ENCODE measurements around the gene DYNC1LI2. TPM values are rescaled to one million over a fixed set of nuclear protein-coding genes. Genes with fewer than 3 reads are reported as not detected.

DYNC1LI2 gene
- total RNA-seq, 2 experiments from 2014 or later: 48.9 to 62.4 TPM

- intact Hi-C loops (cut with micrococcal nuclease; ENCODE audit: unreplicated experiment): no loop called here
- H3K27ac ChIP-seq (ENCODE audit: low read depth, low read length, poor library complexity, severe bottlenecking): no peak overlapping the region
- no peaks in the 10 kb centered on the region for H3K4me1 ChIP-seq (ENCODE audit: insufficient read depth, low read length, poor library complexity, severe bottlenecking)
- BruUV-seq (replicated peaks): no TSS peak
- ChIA-PET CTCF (ENCODE audit: unreplicated experiment) (no interaction called here), POLR2A (interaction anchor here (1.1 kb wide), 1 partner anchor 28 kb away, joined by 3 read pairs; no protein-coding TSS in a partner anchor)
- H3K9me2 ChIP-seq (ENCODE audit: insufficient read depth, low read length): no peaks in the 10 kb centered on the region
- H2AFZ ChIP-seq (ENCODE audit: low read length): no peak overlapping the region
- no peaks in the 10 kb centered on the region for H3K79me2 ChIP-seq (ENCODE audit: insufficient read depth, low read depth, low read length)
- no peak for TF ChIP-seq EZH2phosphoT487 (IDR thresholded peaks at IDR 0.05; ENCODE audit: borderline replicate concordance, low read depth, low read length)
- TF ChIP-seq, protein P1, sequence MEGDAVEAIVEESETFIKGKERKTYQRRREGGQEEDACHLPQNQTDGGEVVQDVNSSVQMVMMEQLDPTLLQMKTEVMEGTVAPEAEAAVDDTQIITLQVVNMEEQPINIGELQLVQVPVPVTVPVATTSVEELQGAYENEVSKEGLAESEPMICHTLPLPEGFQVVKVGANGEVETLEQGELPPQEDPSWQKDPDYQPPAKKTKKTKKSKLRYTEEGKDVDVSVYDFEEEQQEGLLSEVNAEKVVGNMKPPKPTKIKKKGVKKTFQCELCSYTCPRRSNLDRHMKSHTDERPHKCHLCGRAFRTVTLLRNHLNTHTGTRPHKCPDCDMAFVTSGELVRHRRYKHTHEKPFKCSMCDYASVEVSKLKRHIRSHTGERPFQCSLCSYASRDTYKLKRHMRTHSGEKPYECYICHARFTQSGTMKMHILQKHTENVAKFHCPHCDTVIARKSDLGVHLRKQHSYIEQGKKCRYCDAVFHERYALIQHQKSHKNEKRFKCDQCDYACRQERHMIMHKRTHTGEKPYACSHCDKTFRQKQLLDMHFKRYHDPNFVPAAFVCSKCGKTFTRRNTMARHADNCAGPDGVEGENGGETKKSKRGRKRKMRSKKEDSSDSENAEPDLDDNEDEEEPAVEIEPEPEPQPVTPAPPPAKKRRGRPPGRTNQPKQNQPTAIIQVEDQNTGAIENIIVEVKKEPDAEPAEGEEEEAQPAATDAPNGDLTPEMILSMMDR (conservative IDR thresholded peaks at IDR 0.05; ENCODE audit: low read length): no peak
- DNase-seq (ENCODE audit: low spot score): no peak
- no peak overlapping the region for H3K4me3 ChIP-seq (ENCODE audit: low read depth, low read length, poor library complexity, severe bottlenecking)
- no peak overlapping the region for H3K4me2 ChIP-seq (ENCODE audit: low read length)
- no peaks in the 10 kb centered on the region for H4K20me1 ChIP-seq (ENCODE audit: insufficient read depth, low read length)
- H3K36me3 ChIP-seq (ENCODE audit: insufficient read depth, low read length): no peaks in the 10 kb centered on the region
- no peaks in the 10 kb centered on the region for H3K9me3 ChIP-seq (ENCODE audit: low read length)
These were observed 60.2 kb downstream of the DYNC1LI2 start for GRCh38 chr16:66691234-66691633.

GRCh38 chr16:66690106-66690847, 61.1 kb downstream of the DYNC1LI2 start:
- ChIA-PET CTCF (ENCODE audit: unreplicated experiment) (no interaction called here), POLR2A (interaction anchor here (0.6 kb wide), 1 partner anchor 47 kb away, joined by 7 read pairs; no protein-coding TSS in a partner anchor)

More at GRCh38 chr16:66690106-66690847, 61.1 kb downstream of the DYNC1LI2 start:
- intact Hi-C loops (cut with micrococcal nuclease; ENCODE audit: unreplicated experiment): no loop called here
- BruUV-seq (replicated peaks): no TSS peak
- Histone ChIP-seq H4K20me1 (ENCODE audit: insufficient read depth, low read length) (no peaks in the 10 kb centered on the region), H3K4me2 (ENCODE audit: low read length) (no peak overlapping the region), H3K9me2 (ENCODE audit: insufficient read depth, low read length) (no peaks in the 10 kb centered on the region), H3K4me3 (ENCODE audit: low read depth, low read length, poor library complexity, severe bottlenecking) (no peak overlapping the region), H3K36me3 (ENCODE audit: insufficient read depth, low read length) (no peaks in the 10 kb centered on the region), H3K79me2 (ENCODE audit: insufficient read depth, low read depth, low read length) (no peaks in the 10 kb centered on the region), H3K9me3 (ENCODE audit: low read length) (no peaks in the 10 kb centered on the region), H3K4me1 (ENCODE audit: insufficient read depth, low read length, poor library complexity, severe bottlenecking) (no peaks in the 10 kb centered on the region), H3K27ac (ENCODE audit: low read depth, low read length, poor library complexity, severe bottlenecking) (no peak overlapping the region), H2AFZ (ENCODE audit: low read length) (no peak overlapping the region)
- TF ChIP-seq EZH2phosphoT487 (IDR thresholded peaks at IDR 0.05; ENCODE audit: borderline replicate concordance, low read depth, low read length): no peak
- TF ChIP-seq, protein P1 (conservative IDR thresholded peaks at IDR 0.05; ENCODE audit: low read length): no peak
- DNase-seq (ENCODE audit: low spot score): no peak
